Measurements from ENCODE around the gene PKHD1.

GRCh38 chr6:51598171-51598570 lies 489.2 kb downstream of the PKHD1 start:
- TF ChIP-seq CTCF (IDR thresholded peaks at IDR 0.05; ENCODE audit: low read length) (no peak), EZH2 (IDR thresholded peaks at IDR 0.05; ENCODE audit: borderline replicate concordance, low read length) (no peak)

Measured in OCI-LY1 (cell line).